Measurements from ENCODE around the gene SH3RF1. TPM values are rescaled to one million over a fixed set of nuclear protein-coding genes. Genes with fewer than 3 reads are reported as not detected.
"Not testable (repeated sequence)": the region's sequence is repeated elsewhere in the genome, so short reads cannot be mapped to it uniquely, and the experiment has no call there.

The SH3RF1 gene
- total RNA-seq, 1 donor = 41.9 TPM

- DNase-seq (ENCODE audit: low read depth) = no peak
- H3K4me3 ChIP-seq (ENCODE audit: low read depth, low read length) = no peak overlapping the region
- TF ChIP-seq CTCF (IDR thresholded peaks at IDR 0.05; ENCODE audit: insufficient read depth, low read depth, low read length) = no peak
Measured at GRCh38 chr4:169203891-169204290, 66.9 kb downstream of the SH3RF1 start.

- DNase-seq (ENCODE audit: low read depth) = not testable (repeated sequence)
Measured at GRCh38 chr4:169203278-169203677, 67.5 kb downstream of the SH3RF1 start.

GRCh38 chr4:169202878-169203277 is 67.9 kb downstream of the SH3RF1 start:
- H3K4me3 ChIP-seq (ENCODE audit: low read depth, low read length) = no peak overlapping the region
- no peak for TF ChIP-seq CTCF (IDR thresholded peaks at IDR 0.05; ENCODE audit: insufficient read depth, low read depth, low read length)

More at GRCh38 chr4:169203278-169203677, 67.5 kb downstream of the SH3RF1 start:
- H3K4me3 ChIP-seq (ENCODE audit: low read depth, low read length) = not testable (repeated sequence)

GRCh38 chr4:169202145-169202699 is 68.5 kb downstream of the SH3RF1 start:
- H3K4me3 ChIP-seq (ENCODE audit: low read depth, low read length) = no peak overlapping the region
- no peak for TF ChIP-seq CTCF (IDR thresholded peaks at IDR 0.05; ENCODE audit: insufficient read depth, low read depth, low read length)
- DNase-seq (ENCODE audit: low read depth) = no peak

More at GRCh38 chr4:169202878-169203277, 67.9 kb downstream of the SH3RF1 start:
- DNase-seq (ENCODE audit: low read depth) = no peak

- no peak for TF ChIP-seq CTCF (IDR thresholded peaks at IDR 0.05; ENCODE audit: insufficient read depth, low read depth, low read length)
- H3K4me3 ChIP-seq (ENCODE audit: low read depth, low read length) = no peak overlapping the region
- DNase-seq (ENCODE audit: low read depth) = no peak
Measured at GRCh38 chr4:169201222-169202144, 69.3 kb downstream of the SH3RF1 start.

GRCh38 chr4:169200361-169201030 is 70.3 kb downstream of the SH3RF1 start:
- no peak for TF ChIP-seq CTCF (IDR thresholded peaks at IDR 0.05; ENCODE audit: insufficient read depth, low read depth, low read length)
- no peak overlapping the region for H3K4me3 ChIP-seq (ENCODE audit: low read depth, low read length)
- DNase-seq (ENCODE audit: low read depth) = no peak

- no peak overlapping the region for H3K4me3 ChIP-seq (ENCODE audit: low read depth, low read length)
- no peak for TF ChIP-seq CTCF (IDR thresholded peaks at IDR 0.05; ENCODE audit: insufficient read depth, low read depth, low read length)
- DNase-seq (ENCODE audit: low read depth) = no peak
Measured at GRCh38 chr4:169199184-169199583, 71.6 kb downstream of the SH3RF1 start.
